CD14-positive monocyte (primary cell): ENCODE data around the gene NSMCE1. TPM values are rescaled to one million over a fixed set of nuclear protein-coding genes. Genes with fewer than 3 reads are reported as not detected.
"Not testable (repeated sequence)": the region's sequence is repeated elsewhere in the genome, so short reads cannot be mapped to it uniquely, and the experiment has no call there.

Experiments
- DNase-seq, 3 donors: peaks; one replicate each; pipeline ENCODE4 v3.0.0-alpha.2; 2011 to 2022
- H2AFZ ChIP-seq: 2 replicates; pipeline ENCODE4 v1.6.0; 2012; ENCODE audit warnings: mild to moderate bottlenecking, low read depth, low read length, inconsistent platforms; ENCODE audit not compliant: insufficient read depth, poor library complexity, severe bottlenecking
- H3K27ac ChIP-seq, 2 donors: 1 replicate in 1 of 2; 2 replicates in 1 of 2; pipeline ENCODE4 v1.5.1; 2012 to 2013; ENCODE audit warnings: low read length in 2 of 2, control low read depth in 1 of 2, inconsistent platforms in 1 of 2, low read depth in 1 of 2, mild to moderate bottlenecking in 1 of 2
- H3K27me3 ChIP-seq, 2 donors: one replicate each; pipeline versions ENCODE4 v1.6.0 to v1.6.1; 2011 to 2013; ENCODE audit warnings: low read length in 2 of 2; ENCODE audit not compliant: control insufficient read depth in 2 of 2, insufficient read depth in 2 of 2
- H3K36me3 ChIP-seq, 2 donors: replicated peaks in 1 of 2; 1 replicate in 1 of 2; 2 replicates in 1 of 2; pipeline versions ENCODE4 v1.5.1 to v1.6.1; 2012 to 2013; ENCODE audit warnings: low read length in 2 of 2, control low read depth in 1 of 2, inconsistent platforms in 1 of 2, mild to moderate bottlenecking in 1 of 2; ENCODE audit not compliant: insufficient read depth in 2 of 2, control insufficient read depth in 1 of 2
- H3K4me1 ChIP-seq, 2 donors: 1 replicate in 1 of 2; 2 replicates in 1 of 2; pipeline versions ENCODE4 v1.5.1 to v1.6.1; 2012 to 2013; ENCODE audit warnings: low read length in 2 of 2, control low read depth in 1 of 2, inconsistent platforms in 1 of 2, mild to moderate bottlenecking in 1 of 2, moderate library complexity in 1 of 2; ENCODE audit not compliant: insufficient read depth in 2 of 2, control insufficient read depth in 1 of 2
- H3K4me2 ChIP-seq: replicated peaks from 2 replicates; pipeline ENCODE3; 2012; ENCODE audit warnings: low read length, moderate library complexity, mild to moderate bottlenecking; ENCODE audit not compliant: poor library complexity, severe bottlenecking; ENCODE audit errors: extremely low read depth
- H3K4me3 ChIP-seq, 3 experiments: fragments of 200-600 bp in 1 of 3; sonication (generic) in 1 of 3; replicated peaks in 1 of 3; 1 replicate in 2 of 3; 2 replicates in 1 of 3; pipeline ENCODE4 v1.5.1; 2011 to 2013; ENCODE audit warnings: low read length in 3 of 3, mild to moderate bottlenecking in 3 of 3, control low read depth in 2 of 3, low read depth in 2 of 3, inconsistent platforms in 1 of 3, moderate library complexity in 1 of 3
- H3K79me2 ChIP-seq: 2 replicates; pipeline ENCODE4 v1.6.0; 2012; ENCODE audit warnings: mild to moderate bottlenecking, control low read depth, inconsistent platforms, low read length, moderate library complexity; ENCODE audit not compliant: insufficient read depth
- H3K9ac ChIP-seq: 2 replicates; pipeline ENCODE4 v1.6.0; 2017; ENCODE audit warnings: low read length, mild to moderate bottlenecking; ENCODE audit not compliant: insufficient read depth, poor library complexity, severe bottlenecking
- H3K9me3 ChIP-seq, 2 donors: replicated peaks in 1 of 2; 1 replicate in 1 of 2; 2 replicates in 1 of 2; pipeline versions ENCODE4 v1.5.1 to v1.6.1; 2012 to 2013; ENCODE audit warnings: low read length in 2 of 2, control low read depth in 1 of 2; ENCODE audit not compliant: control insufficient read depth in 1 of 2, insufficient read depth in 1 of 2
- H4K20me1 ChIP-seq: 2 replicates; pipeline ENCODE4 v1.6.0; 2012; ENCODE audit warnings: mild to moderate bottlenecking, low read length, control low read depth, moderate library complexity; ENCODE audit not compliant: insufficient read depth
- H3K27ac Mint-ChIP-seq, 7 donors: one replicate each; pipeline ENCODE4 v1.8.0; 2020; ENCODE audit warnings: mild to moderate bottlenecking in 7 of 7, mixed read lengths in 7 of 7, moderate library complexity in 6 of 7, inconsistent platforms in 2 of 7
- H3K27me3 Mint-ChIP-seq, 3 donors: one replicate each; pipeline ENCODE4 v1.8.0; 2021 to 2022; ENCODE audit warnings: low read depth in 3 of 3, mild to moderate bottlenecking in 3 of 3, mixed read lengths in 3 of 3, moderate library complexity in 3 of 3, inconsistent platforms in 1 of 3
- H3K36me3 Mint-ChIP-seq, 2 donors: one replicate each; pipeline ENCODE4 v1.8.0; 2020; ENCODE audit warnings: mixed read lengths in 2 of 2, inconsistent platforms in 1 of 2, mild to moderate bottlenecking in 1 of 2
- H3K4me1 Mint-ChIP-seq: one replicate; pipeline ENCODE4 v1.8.0; 2020; ENCODE audit warnings: mild to moderate bottlenecking, mixed read lengths
- H3K4me3 Mint-ChIP-seq, 2 donors: one replicate each; pipeline ENCODE4 v1.8.0; 2020; ENCODE audit warnings: mild to moderate bottlenecking in 2 of 2, mixed read lengths in 2 of 2, moderate library complexity in 1 of 2
- H3K9me3 Mint-ChIP-seq, 7 donors: one replicate each; pipeline ENCODE4 v1.8.0; 2020 to 2022; ENCODE audit warnings: mixed read lengths in 7 of 7, mild to moderate bottlenecking in 6 of 7, moderate library complexity in 6 of 7, inconsistent platforms in 2 of 7
- WGBS: methylation state at CpG from one replicate; pipeline ENCODE4 v1.1.5; 2013; ENCODE audit warnings: missing lambda C conversion rate; ENCODE audit not compliant: insufficient coverage; 5-methylcytosine and 5-hydroxymethylcytosine counted together
- intact Hi-C, 2 donors: fragments of 100-400 bp; cut with micrococcal nuclease; formaldehyde crosslinking; loops; one replicate each; pipeline versions ENCODE4 v1.15.0 to v1.15.1; 2023
- polyA plus RNA-seq, 3 donors: library from polyadenylated mRNA; depleted of rRNA in 1 of 3; unstranded in 2 of 3; stranded (reverse) in 1 of 3; fragments of 300-500 nt in 2 of 3; fragments of >200 nt in 1 of 3; fragmentation: Illumina TruSeq in 2 of 3; gene quantifications; 1 replicate in 2 of 3; 2 replicates in 1 of 3; pipeline ENCODE4 v1.2.3, GENCODE V29; 2012 to 2021
- TF ChIP-seq, protein P1 (sequence below): fragments of 200-600 bp; IDR thresholded peaks from one replicate; pipeline ENCODE4 v1.8.0; 2022; ENCODE audit warnings: antibody characterized with exemption, mild to moderate bottlenecking

The NSMCE1 gene
- polyA plus RNA-seq, 3 donors: 19.6 to 85.2 (median 82.6) TPM

DNA sequence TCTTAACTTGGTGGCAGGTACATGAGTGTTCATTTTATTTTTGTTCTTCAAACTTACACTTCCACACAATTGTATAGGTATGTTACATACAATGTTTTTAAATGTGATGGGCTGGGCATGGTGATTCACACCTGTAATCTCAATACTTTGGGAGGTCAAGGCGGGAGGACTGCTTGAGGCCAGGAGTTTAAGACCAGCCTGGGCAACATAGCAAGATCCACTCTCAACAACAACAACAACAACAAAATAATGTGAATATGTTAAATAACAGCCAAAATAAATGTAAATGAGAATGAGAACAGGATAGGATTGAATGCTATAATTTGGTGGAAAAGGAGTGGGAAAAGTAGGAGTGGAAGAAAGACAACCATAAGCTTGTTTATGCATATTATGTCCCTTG, 2.6 kb downstream of the NSMCE1 start:
- Histone ChIP-seq H2AFZ (no peak overlapping the region), H3K27me3 (no peaks in the 10 kb centered on the region), H3K36me3 (no peaks in the 10 kb centered on the region), H3K4me1 (peaks cover 31 to 57% of the 10 kb centered on the region in 2 donors), H3K9me3 (no peaks in the 10 kb centered on the region), H3K27ac (no peak overlapping the region), H3K4me2 (no peak overlapping the region), H3K79me2 (peaks cover 36% of the 10 kb centered on the region), H3K4me3 (no peak overlapping the region), H3K9ac (no peak overlapping the region), H4K20me1 (no peaks in the 10 kb centered on the region)
- H3K27me3 Mint-ChIP-seq: no peaks in the 10 kb centered on the region
- intact Hi-C loops: loop anchor here in 1 of 2 donors (10.0 kb wide), 1 partner anchor 49 kb away; the partner anchor contains the start of gene IL4R
- no peak overlapping the region for H3K4me3 Mint-ChIP-seq
- H3K4me1 Mint-ChIP-seq: peaks cover 49% of the 10 kb centered on the region
- no peak overlapping the region for H3K27ac Mint-ChIP-seq
- no peak for DNase-seq
- TF ChIP-seq, protein P1, sequence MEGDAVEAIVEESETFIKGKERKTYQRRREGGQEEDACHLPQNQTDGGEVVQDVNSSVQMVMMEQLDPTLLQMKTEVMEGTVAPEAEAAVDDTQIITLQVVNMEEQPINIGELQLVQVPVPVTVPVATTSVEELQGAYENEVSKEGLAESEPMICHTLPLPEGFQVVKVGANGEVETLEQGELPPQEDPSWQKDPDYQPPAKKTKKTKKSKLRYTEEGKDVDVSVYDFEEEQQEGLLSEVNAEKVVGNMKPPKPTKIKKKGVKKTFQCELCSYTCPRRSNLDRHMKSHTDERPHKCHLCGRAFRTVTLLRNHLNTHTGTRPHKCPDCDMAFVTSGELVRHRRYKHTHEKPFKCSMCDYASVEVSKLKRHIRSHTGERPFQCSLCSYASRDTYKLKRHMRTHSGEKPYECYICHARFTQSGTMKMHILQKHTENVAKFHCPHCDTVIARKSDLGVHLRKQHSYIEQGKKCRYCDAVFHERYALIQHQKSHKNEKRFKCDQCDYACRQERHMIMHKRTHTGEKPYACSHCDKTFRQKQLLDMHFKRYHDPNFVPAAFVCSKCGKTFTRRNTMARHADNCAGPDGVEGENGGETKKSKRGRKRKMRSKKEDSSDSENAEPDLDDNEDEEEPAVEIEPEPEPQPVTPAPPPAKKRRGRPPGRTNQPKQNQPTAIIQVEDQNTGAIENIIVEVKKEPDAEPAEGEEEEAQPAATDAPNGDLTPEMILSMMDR: no peak
- peaks cover 2 to 8% of the 10 kb centered on the region in 2 donors for H3K36me3 Mint-ChIP-seq
- no peaks in the 10 kb centered on the region for H3K9me3 Mint-ChIP-seq
- WGBS: no CpG with 5 or more reads among the region's 1 CpG

DNA sequence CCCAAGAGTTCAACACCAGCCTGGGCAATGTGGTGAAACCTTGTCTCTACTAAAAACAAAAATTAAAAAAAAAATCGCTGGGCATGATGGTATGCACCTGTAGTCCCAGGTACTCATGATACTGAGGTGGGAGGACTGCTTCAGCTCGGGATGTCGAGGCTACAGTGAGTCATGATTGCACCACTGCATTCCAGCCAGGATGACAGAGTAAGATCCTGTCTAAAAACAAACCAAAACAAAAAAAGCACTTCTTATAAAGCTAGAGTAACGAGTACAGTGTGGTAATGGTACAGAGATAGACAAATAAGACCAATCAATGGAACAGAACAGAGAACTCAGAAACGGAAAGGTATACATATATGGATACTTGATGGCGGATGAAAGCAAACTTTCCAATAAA, 4.4 kb downstream of the NSMCE1 start:
- Histone ChIP-seq H3K4me1 (peaks cover 27 to 53% of the 10 kb centered on the region in 2 donors), H3K4me2 (no peak overlapping the region), H3K79me2 (peaks cover 46% of the 10 kb centered on the region), H3K4me3 (no peak overlapping the region), H3K9ac (no peak overlapping the region), H4K20me1 (no peaks in the 10 kb centered on the region), H2AFZ (no peak overlapping the region), H3K36me3 (no peaks in the 10 kb centered on the region), H3K9me3 (no peaks in the 10 kb centered on the region), H3K27me3 (no peaks in the 10 kb centered on the region), H3K27ac (no peak overlapping the region)
- H3K9me3 Mint-ChIP-seq: no peaks in the 10 kb centered on the region
- H3K4me3 Mint-ChIP-seq: no peak overlapping the region
- intact Hi-C loops: loop anchor here in 1 of 2 donors (10.0 kb wide), 1 partner anchor 51 kb away; the partner anchor contains the start of gene IL4R
- H3K27ac Mint-ChIP-seq: peak overlapping the region in 1 of 7 donors; percentile 67
- WGBS: no CpG with 5 or more reads among the region's 6 CpGs
- H3K36me3 Mint-ChIP-seq: peaks cover 7 to 15% of the 10 kb centered on the region in 2 donors
- TF ChIP-seq, protein P1: no peak
- no peaks in the 10 kb centered on the region for H3K27me3 Mint-ChIP-seq
- peak in 1 of 3 donors; percentile 24 for DNase-seq
- H3K4me1 Mint-ChIP-seq: peaks cover 46% of the 10 kb centered on the region

DNA sequence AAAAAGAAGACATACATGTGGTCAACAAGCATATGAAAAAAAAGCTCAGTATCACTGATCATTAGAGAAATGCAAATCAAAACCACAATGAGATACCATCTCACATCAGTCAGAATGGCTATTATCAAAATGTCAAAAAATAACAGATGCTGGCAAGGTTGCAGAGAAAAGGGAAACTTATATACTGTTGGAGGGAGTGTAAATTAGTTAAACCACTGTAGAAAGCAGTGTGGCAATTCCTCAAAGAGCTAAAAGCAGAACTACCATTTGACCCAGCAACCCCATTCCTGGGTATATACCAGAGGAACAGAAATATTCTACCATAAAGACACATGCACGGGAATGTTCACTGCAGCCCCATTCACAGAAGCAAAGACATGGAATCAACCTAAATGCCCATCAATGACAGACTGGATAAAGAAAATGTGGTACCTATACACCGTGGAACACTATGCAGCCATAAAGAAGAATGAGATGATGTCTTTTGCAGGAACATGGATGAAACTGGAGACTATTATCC, 5.6 kb downstream of the NSMCE1 start:
- H3K36me3 Mint-ChIP-seq: peaks cover 7 to 17% of the 10 kb centered on the region in 2 donors
- H3K27ac ChIP-seq: not testable (repeated sequence)
- no CpG with 5 or more reads among the region's 2 CpGs for WGBS

More for the DNA sequence above, 5.6 kb downstream of the NSMCE1 start:
- H3K9me3 ChIP-seq, H3K27me3 ChIP-seq, H3K27me3 Mint-ChIP-seq, H3K4me3 ChIP-seq, H3K36me3 ChIP-seq, H3K9me3 Mint-ChIP-seq, H3K9ac ChIP-seq, H4K20me1 ChIP-seq, H2AFZ ChIP-seq, H3K4me2 ChIP-seq: not testable (repeated sequence)
- Mint-ChIP-seq H3K4me1 (peaks cover 41% of the 10 kb centered on the region), H3K4me3 (peak overlapping the region in 1 of 2 donors; percentile 27), H3K27ac (peak overlapping the region in 3 of 7 donors; percentile 9 to 37 (median 12))
- H3K79me2 ChIP-seq: peaks cover 34% of the 10 kb centered on the region
- DNase-seq: peak in 2 of 3 donors; percentile 40 to 53
- intact Hi-C loops: loop anchor here in 1 of 2 donors (10.0 kb wide), 1 partner anchor 52 kb away; the partner anchor contains the start of gene IL4R
- H3K4me1 ChIP-seq: peaks cover 21 to 41% of the 10 kb centered on the region in 2 donors
